Subcutaneous abdominal adipose tissue (tissue), 5 donors: Measurements from ENCODE around the gene MRO.
A peak's percentile ranks its signal among the peaks of the same experiment; 100 is the strongest.
"Not testable (repeated sequence)": the region's sequence is repeated elsewhere in the genome, so short reads cannot be mapped to it uniquely, and the experiment has no call there.

Source experiments
- H3K27ac ChIP-seq: one replicate; pipeline ENCODE4 v1.7.0; 2013; ENCODE audit warnings: low read depth, mild to moderate bottlenecking, inconsistent platforms, low read length, moderate library complexity
- H3K27me3 ChIP-seq, 5 donors: one replicate each; pipeline ENCODE4 v1.7.0; 2013; ENCODE audit warnings: low read length in 5 of 5, inconsistent platforms in 1 of 5; ENCODE audit not compliant: control insufficient read depth in 5 of 5, insufficient read depth in 4 of 5
- H3K36me3 ChIP-seq, 5 donors: one replicate each; pipeline ENCODE4 v1.7.0; 2013; ENCODE audit warnings: low read length in 5 of 5; ENCODE audit not compliant: control insufficient read depth in 5 of 5, insufficient read depth in 5 of 5
- H3K4me1 ChIP-seq, 5 donors: one replicate each; pipeline ENCODE4 v1.7.0; 2013; ENCODE audit warnings: low read length in 5 of 5, mild to moderate bottlenecking in 3 of 5, moderate library complexity in 1 of 5; ENCODE audit not compliant: control insufficient read depth in 5 of 5, insufficient read depth in 5 of 5
- H3K4me3 ChIP-seq, 5 donors: one replicate each; pipeline ENCODE4 v1.7.0; 2013; ENCODE audit warnings: low read length in 5 of 5, low read depth in 1 of 5
- H3K9ac ChIP-seq, 5 donors: one replicate each; pipeline ENCODE4 v1.7.0; 2013; ENCODE audit warnings: low read length in 5 of 5, mild to moderate bottlenecking in 4 of 5, moderate library complexity in 3 of 5
- H3K9me3 ChIP-seq, 5 donors: one replicate each; pipeline ENCODE4 v1.7.0; 2013; ENCODE audit warnings: low read length in 5 of 5; ENCODE audit not compliant: control insufficient read depth in 5 of 5
- donor health status: healthy.
- donor health status: healthy.
- donor health status: healthy.
- donor health status: healthy.
- donor health status: healthy.

The MRO gene

DNA sequence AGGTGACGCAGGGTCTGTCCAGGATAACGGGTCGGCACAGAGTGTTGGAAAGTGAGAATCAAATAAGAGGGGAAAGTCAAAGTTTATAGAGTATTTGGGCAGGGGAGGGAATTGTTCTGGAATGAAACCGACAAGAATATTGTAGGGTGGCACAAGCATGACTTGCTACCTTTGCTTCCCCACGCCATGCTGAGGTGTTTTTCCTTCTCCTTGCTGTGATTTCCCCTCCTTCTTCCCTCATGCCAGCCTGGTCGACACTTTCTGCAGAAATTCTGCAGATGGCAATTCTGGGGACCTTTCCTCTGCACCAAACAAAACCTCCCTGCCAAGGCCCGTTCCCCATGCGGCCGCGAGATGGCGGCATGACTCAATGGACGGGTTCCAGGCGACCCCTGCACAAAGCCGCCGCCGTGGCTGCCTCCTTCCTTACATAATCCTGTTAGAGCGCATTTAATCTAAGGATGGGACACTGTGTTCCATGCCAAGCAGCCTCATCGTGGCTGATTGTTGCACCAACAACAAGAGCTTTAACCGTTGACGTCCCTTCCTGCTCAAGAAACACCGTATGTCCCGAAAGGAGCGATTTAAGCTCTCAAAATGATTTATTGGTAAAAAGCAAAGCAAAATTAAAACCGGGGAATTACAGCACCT lies at the start of gene MRO:
Gene MRO (minus strand): TSS at position 289 of the 651 bp plus-strand sequence. CDS start 10,616 bp downstream, outside the sequence.
- Histone ChIP-seq H3K9me3 (no peaks in the 10 kb centered on the region), H3K36me3 (no peaks in the 10 kb centered on the region), H3K4me3 (peak within 1 kb of the TSS; percentile 59 to 77 (median 61)), H3K27me3 (no peaks in the 10 kb centered on the region), H3K27ac (no peak within 1 kb of the TSS), H3K9ac (peak within 1 kb of the TSS in 4 of 5 donors; percentile 3 to 62 (median 36)), H3K4me1 (peaks cover 4 to 31% (median 26%) of the 10 kb centered on the region in 5 donors)

DNA sequence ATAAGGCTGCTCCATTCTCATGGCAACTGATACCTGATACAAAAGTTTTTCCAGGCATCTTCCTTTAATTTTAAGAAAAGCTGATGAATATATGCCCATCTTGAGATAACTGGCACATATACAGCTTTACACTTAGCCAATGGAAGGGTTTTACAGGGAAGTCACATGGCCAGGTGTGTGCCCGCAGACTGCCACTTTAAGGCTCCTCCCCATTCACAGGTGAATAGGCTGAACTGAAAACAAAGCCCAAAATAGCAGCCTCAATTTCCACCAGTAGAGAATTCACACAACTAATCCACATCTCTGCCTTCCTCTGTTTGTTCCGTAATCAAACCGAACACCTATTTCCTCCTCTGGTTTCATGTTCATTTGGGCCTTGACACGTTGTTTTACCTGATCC lies 49.3 kb upstream of the MRO start:
- H3K9me3 ChIP-seq = no peaks in the 10 kb centered on the region
- H3K4me1 ChIP-seq = no peaks in the 10 kb centered on the region
- no peak overlapping the region for H3K27ac ChIP-seq
- no peak overlapping the region for H3K9ac ChIP-seq
- H3K4me3 ChIP-seq = no peak overlapping the region
- H3K27me3 ChIP-seq = no peaks in the 10 kb centered on the region
- H3K36me3 ChIP-seq = no peaks in the 10 kb centered on the region

DNA sequence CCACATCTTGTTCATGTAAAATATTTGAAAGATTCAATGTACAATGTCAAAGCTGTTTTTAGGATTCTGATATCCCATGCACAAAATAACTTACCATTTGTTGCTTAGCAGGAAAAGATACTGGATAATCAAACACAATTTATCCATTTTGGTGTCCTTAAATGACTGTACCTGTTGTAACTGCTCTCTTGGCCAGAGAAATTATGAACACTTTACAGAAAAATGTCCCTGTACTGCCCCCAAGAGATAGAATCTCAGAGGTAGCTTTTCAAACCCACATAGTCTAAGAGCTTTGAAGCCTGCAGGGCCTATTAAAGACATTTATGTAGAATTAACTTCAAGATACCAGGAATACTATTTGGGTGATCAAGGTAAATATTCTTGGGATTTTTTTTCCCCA lies 46.9 kb upstream of the MRO start:
- H3K4me3 ChIP-seq = no peak overlapping the region
- H3K27me3 ChIP-seq = no peaks in the 10 kb centered on the region
- no peak overlapping the region for H3K9ac ChIP-seq
- no peak overlapping the region for H3K27ac ChIP-seq
- H3K9me3 ChIP-seq = no peaks in the 10 kb centered on the region
- peaks cover 0 to 2% (median 0%) of the 10 kb centered on the region in 5 donors for H3K4me1 ChIP-seq
- no peaks in the 10 kb centered on the region for H3K36me3 ChIP-seq

DNA sequence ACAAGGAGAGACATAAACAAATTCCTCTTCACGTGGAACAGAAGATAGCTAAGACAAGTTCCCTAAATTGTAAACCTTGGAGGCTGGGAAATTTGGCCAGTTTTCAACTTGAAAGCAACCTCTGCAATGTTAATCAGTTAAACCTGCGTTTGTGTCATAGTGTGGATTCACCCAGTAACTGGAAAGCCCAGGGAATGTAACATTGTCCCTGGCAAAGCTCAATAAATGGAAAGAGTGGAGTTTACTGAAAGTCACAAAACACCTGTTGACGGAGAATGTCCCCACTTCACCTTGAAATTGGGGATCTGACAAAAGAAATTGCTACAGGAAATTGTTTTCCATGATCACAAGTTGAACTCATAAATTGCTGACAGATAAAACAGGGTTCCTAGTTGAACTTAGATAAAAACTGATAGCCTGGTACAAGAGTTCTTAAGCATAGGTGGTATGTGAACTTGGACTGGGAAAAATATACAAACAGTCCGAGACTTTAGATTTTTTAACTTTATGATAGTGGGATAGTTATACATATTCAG lies 44.1 kb upstream of the MRO start:
- H3K36me3 ChIP-seq = no peaks in the 10 kb centered on the region
- no peaks in the 10 kb centered on the region for H3K27me3 ChIP-seq
- no peaks in the 10 kb centered on the region for H3K9me3 ChIP-seq
- H3K9ac ChIP-seq = no peak overlapping the region
- H3K27ac ChIP-seq = no peak overlapping the region
- H3K4me1 ChIP-seq = peaks cover 0 to 7% (median 0%) of the 10 kb centered on the region in 5 donors
- H3K4me3 ChIP-seq = no peak overlapping the region

DNA sequence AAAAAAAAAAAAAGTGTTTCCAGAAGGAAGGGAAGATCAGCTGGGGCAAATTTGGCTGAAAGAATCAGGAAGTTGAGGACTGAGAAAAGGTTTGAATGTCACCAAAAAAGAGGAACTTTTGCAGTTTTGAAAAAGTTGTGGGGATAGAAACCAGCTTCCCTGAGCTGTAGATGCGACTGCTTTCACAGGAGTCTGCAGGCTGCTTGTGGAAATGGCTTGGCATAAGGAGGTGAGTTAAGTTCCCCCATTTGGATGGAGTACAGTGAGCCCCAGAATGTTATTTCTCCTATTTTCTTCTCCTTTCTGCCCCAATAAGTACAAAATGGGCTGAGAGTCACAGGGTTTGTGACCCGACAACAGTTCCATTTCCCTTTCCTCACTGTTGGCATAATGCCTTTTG lies 42.6 kb upstream of the MRO start:
- Histone ChIP-seq H3K36me3 (no peaks in the 10 kb centered on the region), H3K4me3 (no peak overlapping the region), H3K9ac (no peak overlapping the region), H3K27ac (no peak overlapping the region), H3K27me3 (no peaks in the 10 kb centered on the region), H3K4me1 (peaks cover 0 to 7% (median 0%) of the 10 kb centered on the region in 5 donors), H3K9me3 (no peaks in the 10 kb centered on the region)

DNA sequence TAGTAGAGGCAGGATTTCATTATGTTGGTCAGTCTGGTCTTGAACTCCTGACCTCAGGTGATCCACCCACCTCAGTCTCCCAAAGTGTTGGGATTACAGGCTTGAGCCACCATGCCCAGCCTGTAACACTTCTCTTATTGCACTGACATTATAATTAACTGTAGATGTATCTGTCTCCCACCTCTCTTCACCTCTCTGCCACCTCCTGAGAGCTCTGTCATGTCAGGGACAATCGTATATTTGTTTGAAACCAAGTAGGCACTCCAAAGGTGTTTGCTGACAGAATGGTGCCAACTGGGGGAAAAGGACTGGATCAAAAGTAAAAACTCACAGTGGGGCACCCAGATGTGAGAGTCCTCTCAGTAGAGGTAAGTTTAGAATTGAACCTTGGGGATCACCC lies 41.8 kb upstream of the MRO start:
- Histone ChIP-seq H3K9me3 (no peaks in the 10 kb centered on the region), H3K4me3 (no peak overlapping the region), H3K27ac (no peak overlapping the region), H3K36me3 (no peaks in the 10 kb centered on the region), H3K4me1 (peaks cover 0 to 7% (median 0%) of the 10 kb centered on the region in 5 donors), H3K9ac (no peak overlapping the region), H3K27me3 (no peaks in the 10 kb centered on the region)

DNA sequence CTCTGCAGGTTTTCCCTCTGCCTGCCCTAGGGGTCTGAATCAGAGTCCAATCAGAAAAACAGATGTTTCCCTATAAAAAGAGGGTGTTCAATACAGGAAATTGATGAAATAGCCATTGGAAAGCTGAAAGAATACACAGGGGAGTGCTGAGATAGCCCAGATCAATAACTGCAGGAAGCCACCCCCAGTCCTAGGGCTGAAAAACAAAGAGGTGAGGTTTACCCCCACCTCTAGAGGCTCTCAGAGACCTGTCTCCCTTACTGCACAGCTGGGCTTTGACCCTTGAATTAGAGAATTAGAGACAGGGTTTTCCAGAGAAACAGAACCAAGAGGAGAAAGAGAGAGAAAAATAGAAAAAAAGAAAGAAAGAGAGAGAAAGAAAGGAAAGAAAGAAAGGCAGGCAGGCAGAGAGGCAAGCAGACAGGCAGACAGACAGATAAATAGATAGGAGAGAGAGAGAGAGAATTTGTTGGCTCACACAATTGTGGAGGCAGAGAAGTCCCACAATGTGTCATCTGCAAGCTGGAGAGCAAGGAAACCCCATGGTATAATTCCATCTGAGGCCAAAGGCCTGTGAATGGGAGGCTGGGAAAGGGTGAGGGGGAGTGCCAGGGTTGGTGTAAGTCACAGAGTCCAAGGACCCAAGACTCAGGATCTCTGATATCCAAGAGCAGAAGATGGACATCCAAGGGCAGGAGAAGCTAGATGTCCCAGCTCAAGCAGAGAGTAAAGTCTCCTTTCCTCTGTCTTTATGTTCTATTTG lies 40.2 kb upstream of the MRO start:
- Histone ChIP-seq H3K4me3 (no peak overlapping the region), H3K27me3 (no peaks in the 10 kb centered on the region), H3K36me3 (no peaks in the 10 kb centered on the region), H3K9ac (no peak overlapping the region), H3K9me3 (no peaks in the 10 kb centered on the region), H3K4me1 (peaks cover 0 to 7% (median 0%) of the 10 kb centered on the region in 5 donors), H3K27ac (no peak overlapping the region)

DNA sequence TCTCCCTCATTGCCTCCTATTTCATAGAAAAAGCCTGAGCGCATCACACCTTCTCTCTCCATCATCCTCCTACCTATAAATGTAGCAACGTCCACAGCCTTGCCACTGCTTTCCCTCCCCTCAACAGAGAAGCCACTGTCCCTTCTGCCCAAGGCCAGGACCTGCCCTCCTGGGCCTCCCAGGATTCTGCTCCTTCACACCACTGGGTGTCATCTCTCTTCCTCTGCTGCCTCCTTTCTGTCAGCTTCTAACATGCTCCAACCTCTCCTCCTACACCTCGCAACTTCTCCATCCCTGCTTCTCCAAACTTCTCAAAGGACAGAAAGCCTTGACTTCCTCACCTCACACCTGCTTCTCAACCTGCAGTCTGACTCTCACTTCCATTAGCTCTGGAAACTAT lies 37.9 kb upstream of the MRO start:
- Histone ChIP-seq H3K27me3 (no peaks in the 10 kb centered on the region), H3K36me3 (no peaks in the 10 kb centered on the region), H3K27ac (no peak overlapping the region), H3K4me3 (no peak overlapping the region), H3K9me3 (no peaks in the 10 kb centered on the region), H3K4me1 (peaks cover 0 to 10% (median 0%) of the 10 kb centered on the region in 5 donors), H3K9ac (no peak overlapping the region)

DNA sequence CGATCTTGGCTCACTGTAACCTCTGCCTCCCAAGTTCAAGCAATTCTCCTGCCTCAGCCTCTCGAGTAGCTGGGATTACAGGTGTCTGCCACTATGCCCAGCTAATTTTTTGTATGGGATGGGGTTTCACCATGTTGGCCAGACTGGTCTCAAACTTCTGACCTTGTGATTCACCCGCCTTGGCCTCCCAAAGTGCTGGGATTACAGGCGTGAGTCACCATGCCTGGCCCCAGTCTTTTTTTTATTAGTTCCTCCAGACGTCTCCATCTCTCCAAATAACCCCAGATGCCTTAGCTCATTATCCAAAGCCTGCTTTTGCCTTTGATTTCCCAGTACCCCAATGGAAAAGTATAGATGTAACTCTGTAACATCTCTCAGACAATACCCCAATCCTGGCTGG lies 37.4 kb upstream of the MRO start:
- not testable (repeated sequence) for H3K27ac ChIP-seq

More for the DNA sequence above, 37.4 kb upstream of the MRO start:
- H3K27me3 ChIP-seq, H3K9me3 ChIP-seq, H3K9ac ChIP-seq, H3K36me3 ChIP-seq, H3K4me3 ChIP-seq: not testable (repeated sequence)
- peaks cover 0 to 10% (median 0%) of the 10 kb centered on the region in 5 donors for H3K4me1 ChIP-seq
